H9 (cell line): ENCODE results near the gene STMN1. TPM values are rescaled to one million over a fixed set of nuclear protein-coding genes. Genes with fewer than 3 reads are reported as not detected.

Experiments used
- DNase-seq: peaks from one replicate; pipeline ENCODE4 v3.0.0-alpha.2; 2017
- H2AFZ ChIP-seq: one replicate; pipeline ENCODE4 v1.6.1; 2013; ENCODE audit warnings: mild to moderate bottlenecking, low read length, control low read depth, moderate library complexity
- H2AK5ac ChIP-seq: 2 replicates; pipeline ENCODE4 v1.6.1; 2013; ENCODE audit warnings: low read length, control low read depth, mixed read lengths; ENCODE audit not compliant: insufficient read length
- H2BK120ac ChIP-seq: one replicate; pipeline ENCODE4 v1.6.1; 2013; ENCODE audit warnings: low read depth, mild to moderate bottlenecking, low read length, control low read depth, inconsistent platforms; ENCODE audit not compliant: poor library complexity, severe bottlenecking
- H2BK12ac ChIP-seq: 2 replicates; pipeline ENCODE4 v1.6.1; 2013; ENCODE audit warnings: low read length, control low read depth, mixed read lengths, low read depth; ENCODE audit not compliant: insufficient read length
- H2BK15ac ChIP-seq: 2 replicates; pipeline ENCODE4 v1.6.1; 2013; ENCODE audit warnings: low read depth, low read length, control low read depth
- H2BK20ac ChIP-seq: one replicate; pipeline ENCODE4 v1.6.1; 2013; ENCODE audit warnings: low read depth, mild to moderate bottlenecking, low read length, control low read depth, inconsistent platforms; ENCODE audit not compliant: poor library complexity, severe bottlenecking
- H2BK5ac ChIP-seq: 2 replicates; pipeline ENCODE4 v1.6.1; 2013; ENCODE audit warnings: low read length, control low read depth, mixed read lengths; ENCODE audit not compliant: insufficient read length
- H3K14ac ChIP-seq: 2 replicates; pipeline ENCODE4 v1.6.1; 2013; ENCODE audit warnings: low read length, control low read depth; ENCODE audit not compliant: insufficient read depth
- H3K18ac ChIP-seq: 2 replicates; pipeline ENCODE4 v1.6.1; 2013; ENCODE audit warnings: low read depth, mild to moderate bottlenecking, mixed read lengths, low read length, control low read depth; ENCODE audit not compliant: insufficient read length
- H3K23ac ChIP-seq: 2 replicates; pipeline ENCODE4 v1.6.1; 2013; ENCODE audit warnings: low read length, control low read depth, mixed read lengths, low read depth; ENCODE audit not compliant: insufficient read length
- H3K23me2 ChIP-seq: 2 replicates; pipeline ENCODE4 v1.6.1; 2013; ENCODE audit warnings: low read depth, mild to moderate bottlenecking, mixed read lengths, low read length, control low read depth; ENCODE audit not compliant: insufficient read length, poor library complexity, severe bottlenecking
- H3K27ac ChIP-seq: 2 replicates; pipeline ENCODE4 v1.5.1; 2013; ENCODE audit warnings: low read length, control low read depth, mixed read lengths, low read depth; ENCODE audit not compliant: insufficient read length
- H3K27me3 ChIP-seq: 2 replicates; pipeline ENCODE4 v1.6.1; 2013; ENCODE audit warnings: low read length, control low read depth, inconsistent platforms; ENCODE audit not compliant: insufficient read depth
- H3K4ac ChIP-seq: 2 replicates; pipeline ENCODE4 v1.6.1; 2013; ENCODE audit warnings: low read depth, mild to moderate bottlenecking, control low read depth, inconsistent platforms, low read length, moderate library complexity
- H3K4me1 ChIP-seq: 2 replicates; pipeline ENCODE4 v1.6.1; 2013; ENCODE audit warnings: low read length, control low read depth, inconsistent platforms; ENCODE audit not compliant: insufficient read depth
- H3K4me2 ChIP-seq: 2 replicates; pipeline ENCODE4 v1.6.1; 2013; ENCODE audit warnings: low read length, control low read depth, mixed read lengths; ENCODE audit not compliant: insufficient read length, insufficient read depth
- H3K56ac ChIP-seq: 2 replicates; pipeline ENCODE4 v1.6.1; 2013; ENCODE audit warnings: low read depth, mild to moderate bottlenecking, mixed read lengths, low read length, control low read depth; ENCODE audit not compliant: insufficient read length
- H3K79me1 ChIP-seq: 2 replicates; pipeline ENCODE4 v1.6.1; 2013; ENCODE audit warnings: low read depth, mild to moderate bottlenecking, moderate library complexity, low read length, control low read depth, inconsistent platforms; ENCODE audit not compliant: insufficient read depth, poor library complexity, severe bottlenecking
- H3K79me2 ChIP-seq: 2 replicates; pipeline ENCODE4 v1.6.1; 2013; ENCODE audit warnings: low read length, control low read depth, inconsistent platforms; ENCODE audit not compliant: insufficient read depth
- H3K9ac ChIP-seq: 2 replicates; pipeline ENCODE4 v1.6.1; 2013; ENCODE audit warnings: low read length, control low read depth, mixed read lengths; ENCODE audit not compliant: insufficient read length; ENCODE audit errors: extremely low read depth
- H3K9me3 ChIP-seq: one replicate; pipeline ENCODE4 v1.6.1; 2013; ENCODE audit warnings: low read depth, low read length, inconsistent platforms; ENCODE audit not compliant: control insufficient read depth
- H3T11ph ChIP-seq: one replicate; pipeline ENCODE4 v1.6.1; 2013; ENCODE audit warnings: mild to moderate bottlenecking, low read length, control low read depth, inconsistent platforms
- H4K20me1 ChIP-seq: one replicate; pipeline ENCODE4 v1.6.1; 2013; ENCODE audit not compliant: control insufficient read depth, insufficient read length, insufficient read depth
- H4K5ac ChIP-seq: 2 replicates; pipeline ENCODE4 v1.6.1; 2013; ENCODE audit warnings: low read depth, mild to moderate bottlenecking, mixed read lengths, low read length, control low read depth; ENCODE audit not compliant: insufficient read length
- H4K8ac ChIP-seq: replicated peaks from 2 replicates; pipeline ENCODE4 v1.6.1; 2013; ENCODE audit warnings: low read length, control low read depth, mixed read lengths, low read depth; ENCODE audit not compliant: insufficient read length
- H4K91ac ChIP-seq: 2 replicates; pipeline ENCODE4 v1.6.1; 2013; ENCODE audit warnings: low read depth, mild to moderate bottlenecking, moderate library complexity, mixed read lengths, low read length, control low read depth; ENCODE audit not compliant: insufficient read length
- H3K27ac Mint-ChIP-seq, 3 experiments: 2 replicates in 2 of 3; 3 replicates in 1 of 3; pipeline ENCODE4 v1.8.0; 2020 to 2021; ENCODE audit warnings: mixed read lengths in 3 of 3, mild to moderate bottlenecking in 1 of 3, moderate library complexity in 1 of 3
- H3K27me3 Mint-ChIP-seq: 2 replicates; pipeline ENCODE4 v1.8.0; 2021; ENCODE audit warnings: low read depth, mild to moderate bottlenecking, moderate library complexity, mixed read lengths
- H3K36me3 Mint-ChIP-seq, 3 experiments: 2 replicates in 2 of 3; 3 replicates in 1 of 3; pipeline ENCODE4 v1.8.0; 2020 to 2021; ENCODE audit warnings: low read depth in 3 of 3, mixed read lengths in 3 of 3; ENCODE audit not compliant: insufficient read depth in 1 of 3
- H3K4me1 Mint-ChIP-seq, 2 experiments: 2 replicates each; pipeline ENCODE4 v1.8.0; 2020; ENCODE audit warnings: mixed read lengths in 2 of 2
- H3K4me3 Mint-ChIP-seq, 2 experiments: 2 replicates in 1 of 2; 3 replicates in 1 of 2; pipeline ENCODE4 v1.8.0; 2020 to 2021; ENCODE audit warnings: mild to moderate bottlenecking in 2 of 2, mixed read lengths in 2 of 2, moderate library complexity in 1 of 2
- H3K9me3 Mint-ChIP-seq, 2 experiments: 2 replicates in 1 of 2; 3 replicates in 1 of 2; pipeline ENCODE4 v1.8.0; 2020; ENCODE audit warnings: mild to moderate bottlenecking in 2 of 2, mixed read lengths in 2 of 2, moderate library complexity in 1 of 2
- WGBS: extraction: QIAGEN DNeasy Blood & Tissue Kit; methylation state at CpG from one replicate; pipeline ENCODE4 v1.1.7; 2013; ENCODE audit warnings: missing lambda C conversion rate, low lambda C conversion rate, mixed read lengths; ENCODE audit not compliant: insufficient read length; ENCODE audit errors: extremely low coverage; 5-methylcytosine and 5-hydroxymethylcytosine counted together
- total RNA-seq: library from RNA; stranded (reverse); gene quantifications from 2 replicates; pipeline ENCODE4 v1.2.1, GENCODE V29; 2021
- TF ChIP-seq, protein P1 (sequence below): fragments of 200-600 bp; sonication (generic); conservative IDR thresholded peaks from 3 replicates; pipeline ENCODE4 v1.8.0; 2021; ENCODE audit warnings: antibody characterized with exemption, mild to moderate bottlenecking

STMN1 gene
- total RNA-seq, 1 experiment from 2014 or later: 500 TPM

DNA sequence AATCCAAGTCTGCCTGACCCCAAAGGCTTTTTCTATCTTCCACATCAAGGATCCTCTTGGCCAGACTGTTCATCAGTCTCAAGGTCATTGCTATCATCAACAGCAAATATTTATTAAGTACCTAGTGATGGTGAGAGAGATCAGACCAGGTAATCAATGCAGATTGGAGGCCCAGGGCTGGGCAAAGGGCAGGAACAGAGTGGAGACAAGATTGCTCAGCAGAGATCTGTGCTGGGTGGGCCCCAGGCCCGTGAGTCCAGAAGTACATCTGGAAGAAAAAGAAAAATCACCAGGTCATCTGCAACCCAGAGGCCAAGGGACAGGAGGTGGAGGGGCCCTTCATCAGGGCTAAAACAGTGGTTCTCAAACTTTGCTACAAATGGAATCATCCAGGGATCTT lies 20.6 kb downstream of the STMN1 start:
- peaks cover 10 to 13% of the 10 kb centered on the region in 2 experiments for H3K4me1 Mint-ChIP-seq
- H2AK5ac ChIP-seq: no peak overlapping the region
- TF ChIP-seq, protein P1, sequence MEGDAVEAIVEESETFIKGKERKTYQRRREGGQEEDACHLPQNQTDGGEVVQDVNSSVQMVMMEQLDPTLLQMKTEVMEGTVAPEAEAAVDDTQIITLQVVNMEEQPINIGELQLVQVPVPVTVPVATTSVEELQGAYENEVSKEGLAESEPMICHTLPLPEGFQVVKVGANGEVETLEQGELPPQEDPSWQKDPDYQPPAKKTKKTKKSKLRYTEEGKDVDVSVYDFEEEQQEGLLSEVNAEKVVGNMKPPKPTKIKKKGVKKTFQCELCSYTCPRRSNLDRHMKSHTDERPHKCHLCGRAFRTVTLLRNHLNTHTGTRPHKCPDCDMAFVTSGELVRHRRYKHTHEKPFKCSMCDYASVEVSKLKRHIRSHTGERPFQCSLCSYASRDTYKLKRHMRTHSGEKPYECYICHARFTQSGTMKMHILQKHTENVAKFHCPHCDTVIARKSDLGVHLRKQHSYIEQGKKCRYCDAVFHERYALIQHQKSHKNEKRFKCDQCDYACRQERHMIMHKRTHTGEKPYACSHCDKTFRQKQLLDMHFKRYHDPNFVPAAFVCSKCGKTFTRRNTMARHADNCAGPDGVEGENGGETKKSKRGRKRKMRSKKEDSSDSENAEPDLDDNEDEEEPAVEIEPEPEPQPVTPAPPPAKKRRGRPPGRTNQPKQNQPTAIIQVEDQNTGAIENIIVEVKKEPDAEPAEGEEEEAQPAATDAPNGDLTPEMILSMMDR: no peak
- H2BK120ac ChIP-seq: no peak overlapping the region
- H3K9me3 Mint-ChIP-seq: no peaks in the 10 kb centered on the region
- H2BK15ac ChIP-seq: no peak overlapping the region
- H3K79me1 ChIP-seq: no peaks in the 10 kb centered on the region
- H3K18ac ChIP-seq: no peak overlapping the region
- H2AFZ ChIP-seq: no peak overlapping the region
- H3K36me3 Mint-ChIP-seq: peaks cover 0 to 5% (median 0%) of the 10 kb centered on the region in 3 experiments; a peak in 4 of 7 replicates
- H3K56ac ChIP-seq: no peak overlapping the region
- H3K4me1 ChIP-seq: no peaks in the 10 kb centered on the region
- H3K23me2 ChIP-seq: no peaks in the 10 kb centered on the region
- no peak overlapping the region for H4K8ac ChIP-seq
- no peak overlapping the region for H3T11ph ChIP-seq
- H3K79me2 ChIP-seq: no peaks in the 10 kb centered on the region
- WGBS: no CpG with 5 or more reads among the region's 1 CpG
- DNase-seq: no peak
- H2BK20ac ChIP-seq: no peak overlapping the region
- no peak overlapping the region for H3K4ac ChIP-seq
- no peak overlapping the region for H3K4me2 ChIP-seq
- H3K9me3 ChIP-seq: no peaks in the 10 kb centered on the region
- H3K14ac ChIP-seq: no peak overlapping the region
- no peak overlapping the region for H2BK5ac ChIP-seq
- no peak overlapping the region for H2BK12ac ChIP-seq
- no peak overlapping the region for H4K91ac ChIP-seq
- no peak overlapping the region for H3K23ac ChIP-seq
- H3K27me3 ChIP-seq: no peaks in the 10 kb centered on the region
- no peak overlapping the region for H3K4me3 Mint-ChIP-seq
- H3K27ac Mint-ChIP-seq: no peak overlapping the region
- no peak overlapping the region for H3K9ac ChIP-seq
- no peaks in the 10 kb centered on the region for H4K20me1 ChIP-seq
- no peak overlapping the region for H3K27ac ChIP-seq
- 0 out of 2 replicates have a peak, but pooled peaks cover under 1% of the 10 kb centered on the region for H3K27me3 Mint-ChIP-seq
- no peak overlapping the region for H4K5ac ChIP-seq
